ENCODE measurements around the gene SIPA1L3. TPM values are rescaled to one million over a fixed set of nuclear protein-coding genes. Genes with fewer than 3 reads are reported as not detected.

Gene SIPA1L3
- total RNA-seq, 1 donor from 2014 or later: 8.8 TPM

DNA sequence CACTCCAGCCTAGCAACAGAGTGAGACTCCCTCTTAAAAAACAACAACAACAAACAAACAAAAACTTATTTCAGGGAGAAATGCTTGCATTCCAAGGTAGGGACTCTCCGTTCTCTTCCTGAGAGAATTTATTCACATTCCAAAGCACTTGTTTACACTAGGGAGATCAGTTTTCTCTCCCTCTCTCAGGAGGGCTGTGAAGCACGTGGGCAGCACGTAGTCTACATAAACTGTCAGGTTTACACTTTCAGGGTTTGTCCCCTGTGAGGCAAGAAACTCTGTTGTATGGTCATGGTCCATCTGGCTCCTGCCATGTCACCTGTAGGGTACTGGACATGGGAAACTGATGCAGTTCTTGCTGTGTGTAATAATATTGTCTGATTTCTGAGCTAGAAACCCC, 32.2 kb upstream of the SIPA1L3 start:
- no peak overlapping the region for H3K4me3 ChIP-seq
- no peak for DNase-seq
- H3K27me3 ChIP-seq (ENCODE audit: low read depth): peaks cover 19% of the 10 kb centered on the region
- H3K9me3 ChIP-seq (replicated peaks): no peaks in the 10 kb centered on the region
- no peak overlapping the region for H3K27ac ChIP-seq (replicated peaks)
- H3K4me1 ChIP-seq: no peaks in the 10 kb centered on the region
- TF ChIP-seq, protein P1, sequence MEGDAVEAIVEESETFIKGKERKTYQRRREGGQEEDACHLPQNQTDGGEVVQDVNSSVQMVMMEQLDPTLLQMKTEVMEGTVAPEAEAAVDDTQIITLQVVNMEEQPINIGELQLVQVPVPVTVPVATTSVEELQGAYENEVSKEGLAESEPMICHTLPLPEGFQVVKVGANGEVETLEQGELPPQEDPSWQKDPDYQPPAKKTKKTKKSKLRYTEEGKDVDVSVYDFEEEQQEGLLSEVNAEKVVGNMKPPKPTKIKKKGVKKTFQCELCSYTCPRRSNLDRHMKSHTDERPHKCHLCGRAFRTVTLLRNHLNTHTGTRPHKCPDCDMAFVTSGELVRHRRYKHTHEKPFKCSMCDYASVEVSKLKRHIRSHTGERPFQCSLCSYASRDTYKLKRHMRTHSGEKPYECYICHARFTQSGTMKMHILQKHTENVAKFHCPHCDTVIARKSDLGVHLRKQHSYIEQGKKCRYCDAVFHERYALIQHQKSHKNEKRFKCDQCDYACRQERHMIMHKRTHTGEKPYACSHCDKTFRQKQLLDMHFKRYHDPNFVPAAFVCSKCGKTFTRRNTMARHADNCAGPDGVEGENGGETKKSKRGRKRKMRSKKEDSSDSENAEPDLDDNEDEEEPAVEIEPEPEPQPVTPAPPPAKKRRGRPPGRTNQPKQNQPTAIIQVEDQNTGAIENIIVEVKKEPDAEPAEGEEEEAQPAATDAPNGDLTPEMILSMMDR (IDR thresholded peaks at IDR 0.05; ENCODE audit: borderline replicate concordance): no peak
- H3K36me3 ChIP-seq: no peaks in the 10 kb centered on the region
- intact Hi-C loops (cut with micrococcal nuclease): no loop called here

DNA sequence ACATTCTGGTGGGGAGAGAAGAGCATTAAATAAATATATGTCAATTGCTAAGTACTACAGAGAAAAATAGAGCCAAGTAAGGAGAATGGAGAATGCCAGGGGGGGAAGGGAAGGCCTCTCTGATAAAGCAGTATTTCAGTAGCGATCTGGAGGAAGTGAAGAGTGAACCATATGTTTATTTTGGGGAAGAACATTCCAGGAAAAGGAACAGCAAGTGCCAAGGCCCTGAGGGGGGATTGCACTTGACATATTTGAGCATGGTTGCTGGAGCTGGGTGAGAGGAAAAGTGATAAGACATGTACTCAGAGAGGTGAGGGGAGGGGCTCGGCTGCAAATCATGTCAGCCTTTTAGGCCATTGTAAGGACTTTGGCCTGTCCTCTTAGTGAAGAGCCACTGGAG, 31.0 kb upstream of the SIPA1L3 start:
- no peaks in the 10 kb centered on the region for H3K36me3 ChIP-seq
- TF ChIP-seq, protein P1 (IDR thresholded peaks at IDR 0.05; ENCODE audit: borderline replicate concordance): no peak
- H3K27ac ChIP-seq (replicated peaks): no peak overlapping the region
- H3K27me3 ChIP-seq (ENCODE audit: low read depth): peaks cover 11% of the 10 kb centered on the region
- intact Hi-C loops (cut with micrococcal nuclease): no loop called here
- no peak for DNase-seq
- no peak overlapping the region for H3K4me3 ChIP-seq
- H3K4me1 ChIP-seq: no peaks in the 10 kb centered on the region
- H3K9me3 ChIP-seq (replicated peaks): peaks cover under 1% of the 10 kb centered on the region

DNA sequence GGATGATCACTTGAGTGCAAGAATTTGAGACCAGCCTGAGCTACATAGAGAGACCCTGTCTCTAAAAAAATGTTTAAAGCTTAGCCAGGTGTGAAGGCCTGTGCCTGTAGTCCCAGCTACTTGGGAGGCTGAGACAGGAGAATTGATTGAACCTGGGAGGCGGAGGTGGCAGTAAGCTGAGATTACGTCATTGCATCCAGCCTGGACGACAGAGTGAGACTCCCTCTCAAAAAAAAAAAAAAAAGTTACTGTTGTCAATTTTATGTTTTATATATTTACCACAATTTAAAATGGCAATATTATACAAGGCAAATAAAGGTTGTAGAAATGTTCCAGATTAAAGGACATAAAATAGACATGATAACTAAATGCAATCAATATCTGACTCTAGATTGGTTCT, 29.9 kb upstream of the SIPA1L3 start:
- H3K27ac ChIP-seq (replicated peaks): no peak overlapping the region
- H3K4me3 ChIP-seq: no peak overlapping the region
- H3K4me1 ChIP-seq: no peaks in the 10 kb centered on the region
- H3K27me3 ChIP-seq (ENCODE audit: low read depth): peaks cover 11% of the 10 kb centered on the region
- peaks cover 11% of the 10 kb centered on the region for H3K9me3 ChIP-seq (replicated peaks)
- intact Hi-C loops (cut with micrococcal nuclease): no loop called here
- DNase-seq: no peak
- TF ChIP-seq, protein P1 (IDR thresholded peaks at IDR 0.05; ENCODE audit: borderline replicate concordance): no peak
- no peaks in the 10 kb centered on the region for H3K36me3 ChIP-seq

DNA sequence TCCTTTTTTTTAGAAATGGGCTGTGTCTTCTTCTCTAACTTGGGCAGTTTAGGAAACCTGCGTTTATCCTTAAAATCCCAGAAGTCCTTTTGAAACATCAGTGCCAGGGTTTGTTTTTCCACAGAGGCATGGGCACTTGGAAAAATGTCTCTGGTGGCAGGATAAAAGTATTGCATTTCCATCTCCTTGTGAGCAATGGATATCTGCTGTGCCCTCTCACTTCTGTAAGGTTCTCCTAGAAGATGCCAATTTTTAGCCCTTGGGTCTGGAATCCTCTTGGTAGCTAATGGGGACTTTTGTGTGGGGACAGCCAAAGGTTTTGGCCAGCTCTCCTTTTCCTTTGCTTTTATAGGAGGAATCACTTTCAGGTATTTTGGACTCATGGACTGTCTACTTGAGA, 21.6 kb upstream of the SIPA1L3 start:
- H3K27me3 ChIP-seq (ENCODE audit: low read depth): peaks cover 35% of the 10 kb centered on the region
- intact Hi-C loops (cut with micrococcal nuclease): no loop called here
- no peak overlapping the region for H3K27ac ChIP-seq (replicated peaks)
- peaks cover 60% of the 10 kb centered on the region for H3K9me3 ChIP-seq (replicated peaks)
- H3K36me3 ChIP-seq: no peaks in the 10 kb centered on the region
- H3K4me3 ChIP-seq: no peak overlapping the region
- no peaks in the 10 kb centered on the region for H3K4me1 ChIP-seq
- TF ChIP-seq, protein P1 (IDR thresholded peaks at IDR 0.05; ENCODE audit: borderline replicate concordance): no peak
- no peak for DNase-seq

GRCh38 chr19:37886571-37886970, 20.4 kb upstream of the SIPA1L3 start:
- intact Hi-C loops (cut with micrococcal nuclease): no loop called here
- no peak overlapping the region for H3K27ac ChIP-seq (replicated peaks)
- TF ChIP-seq, protein P1 (IDR thresholded peaks at IDR 0.05; ENCODE audit: borderline replicate concordance): no peak
- peaks cover 47% of the 10 kb centered on the region for H3K27me3 ChIP-seq (ENCODE audit: low read depth)
- H3K36me3 ChIP-seq: no peaks in the 10 kb centered on the region
- H3K4me3 ChIP-seq: no peak overlapping the region
- H3K4me1 ChIP-seq: no peaks in the 10 kb centered on the region
- DNase-seq: no peak
- H3K9me3 ChIP-seq (replicated peaks): peaks cover 54% of the 10 kb centered on the region
